WTC11 (cell line): Measurements from ENCODE around the gene THSD4.

Experiments
- CBFB ChIP-seq: sonication (generic); formaldehyde crosslinking; IDR thresholded peaks from 2 replicates; pipeline ENCODE4 v1.8.1; 2022; ENCODE audit warnings: mild to moderate bottlenecking, low read depth, missing genetic modification reagents
- CTCF ChIP-seq: fragments of 200-600 bp; IDR thresholded peaks from 2 replicates; pipeline ENCODE4 v1.8.0; 2022; ENCODE audit warnings: antibody characterized with exemption
- IRF2 ChIP-seq: sonication (generic); formaldehyde crosslinking; IDR thresholded peaks from 2 replicates; pipeline ENCODE4 v1.8.0; 2022; ENCODE audit warnings: low read depth, missing genetic modification reagents, borderline replicate concordance
- TF ChIP-seq, protein P1 (sequence below): sonication (generic); formaldehyde crosslinking; IDR thresholded peaks from 2 replicates; pipeline ENCODE4 v1.8.1; 2023; ENCODE audit warnings: mild to moderate bottlenecking, missing genetic modification reagents

DNA sequence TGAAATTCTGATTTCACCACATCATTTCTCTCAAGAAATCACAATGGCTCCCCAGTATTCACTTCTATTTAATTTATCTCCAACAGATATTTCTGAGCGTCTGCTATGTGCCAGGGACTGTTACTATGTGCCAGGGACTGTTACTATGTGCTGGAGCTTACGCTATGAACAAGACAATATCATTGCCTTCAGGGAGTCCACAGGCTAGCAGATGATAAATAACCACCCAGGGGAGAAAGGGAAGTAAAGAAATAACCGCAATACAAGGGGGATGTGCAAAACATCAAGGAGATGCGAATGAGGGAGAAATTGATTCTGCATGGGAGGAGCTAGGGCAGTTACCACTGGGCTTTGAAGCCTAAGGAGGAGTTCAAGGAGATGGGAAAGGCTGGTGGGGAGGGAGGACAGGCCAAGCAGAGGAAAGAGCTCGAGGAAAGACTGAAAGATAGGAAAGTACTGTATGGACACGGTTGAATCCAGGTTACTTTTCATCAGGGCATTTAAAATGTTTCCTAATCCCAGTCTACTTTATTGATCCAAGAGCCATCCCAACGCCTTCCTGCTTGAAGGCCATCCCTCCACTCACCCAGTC lies 2.5 kb downstream of the THSD4 start:
- TF ChIP-seq IRF2 (CRISPR knock-in tag) (no peak), CTCF (no peak), CBFB (no peak)
- TF ChIP-seq, protein P1, sequence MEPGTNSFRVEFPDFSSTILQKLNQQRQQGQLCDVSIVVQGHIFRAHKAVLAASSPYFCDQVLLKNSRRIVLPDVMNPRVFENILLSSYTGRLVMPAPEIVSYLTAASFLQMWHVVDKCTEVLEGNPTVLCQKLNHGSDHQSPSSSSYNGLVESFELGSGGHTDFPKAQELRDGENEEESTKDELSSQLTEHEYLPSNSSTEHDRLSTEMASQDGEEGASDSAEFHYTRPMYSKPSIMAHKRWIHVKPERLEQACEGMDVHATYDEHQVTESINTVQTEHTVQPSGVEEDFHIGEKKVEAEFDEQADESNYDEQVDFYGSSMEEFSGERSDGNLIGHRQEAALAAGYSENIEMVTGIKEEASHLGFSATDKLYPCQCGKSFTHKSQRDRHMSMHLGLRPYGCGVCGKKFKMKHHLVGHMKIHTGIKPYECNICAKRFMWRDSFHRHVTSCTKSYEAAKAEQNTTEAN = no peak
